Trophoblast cell (in vitro differentiated cells and primary cell): ENCODE results near the gene LMAN1L.

Source experiments
- DNase-seq, 2 donors: peaks; one replicate each; pipeline ENCODE4 v3.0.0-alpha.2; 2016
- H2AFZ ChIP-seq: 2 replicates; pipeline ENCODE4 v1.6.1; 2013; ENCODE audit warnings: low read length, moderate library complexity, mild to moderate bottlenecking; ENCODE audit not compliant: insufficient read depth, poor library complexity
- H2AK5ac ChIP-seq: 2 replicates; pipeline ENCODE4 v1.6.1; 2013; ENCODE audit warnings: mild to moderate bottlenecking, low read length
- H2BK120ac ChIP-seq: 2 replicates; pipeline ENCODE4 v1.6.1; 2013; ENCODE audit warnings: low read length, mild to moderate bottlenecking, moderate library complexity; ENCODE audit not compliant: insufficient read depth, poor library complexity
- H2BK12ac ChIP-seq: 2 replicates; pipeline ENCODE4 v1.6.1; 2013; ENCODE audit warnings: mild to moderate bottlenecking, low read length, moderate library complexity
- H2BK5ac ChIP-seq: 2 replicates; pipeline ENCODE4 v1.6.1; 2013; ENCODE audit warnings: low read length, low read depth, moderate library complexity, mild to moderate bottlenecking; ENCODE audit not compliant: poor library complexity
- H3K14ac ChIP-seq: 2 replicates; pipeline ENCODE4 v1.6.1; 2013; ENCODE audit warnings: mild to moderate bottlenecking, low read length
- H3K18ac ChIP-seq: 2 replicates; pipeline ENCODE4 v1.6.1; 2013; ENCODE audit warnings: mild to moderate bottlenecking, low read length
- H3K23ac ChIP-seq: 2 replicates; pipeline ENCODE4 v1.6.1; 2013; ENCODE audit warnings: low read length
- H3K27ac ChIP-seq: 2 replicates; pipeline ENCODE4 v1.5.1; 2013; ENCODE audit warnings: low read depth, mild to moderate bottlenecking, inconsistent platforms, low read length, moderate library complexity
- H3K27me3 ChIP-seq: 2 replicates; pipeline ENCODE4 v1.6.1; 2013; ENCODE audit warnings: inconsistent platforms, mild to moderate bottlenecking, low read length, moderate library complexity; ENCODE audit not compliant: insufficient read depth
- H3K36me3 ChIP-seq, 2 experiments: 1 replicate in 1 of 2; 2 replicates in 1 of 2; pipeline ENCODE4 v1.6.1; 2013; ENCODE audit warnings: low read length in 2 of 2, mild to moderate bottlenecking in 2 of 2, moderate library complexity in 1 of 2; ENCODE audit not compliant: insufficient read depth in 2 of 2, control insufficient read depth in 1 of 2
- H3K4ac ChIP-seq: 2 replicates; pipeline ENCODE4 v1.6.1; 2013; ENCODE audit warnings: low read depth, mild to moderate bottlenecking, low read length, moderate library complexity
- H3K4me1 ChIP-seq, 2 experiments: 1 replicate in 1 of 2; 2 replicates in 1 of 2; pipeline ENCODE4 v1.6.1; 2013; ENCODE audit warnings: low read length in 2 of 2, mild to moderate bottlenecking in 2 of 2, moderate library complexity in 1 of 2; ENCODE audit not compliant: insufficient read depth in 2 of 2, control insufficient read depth in 1 of 2
- H3K4me2 ChIP-seq: 2 replicates; pipeline ENCODE4 v1.6.1; 2013; ENCODE audit warnings: inconsistent platforms, mild to moderate bottlenecking, low read length, moderate library complexity
- H3K4me3 ChIP-seq: 2 replicates; pipeline ENCODE4 v1.5.1; 2013; ENCODE audit warnings: mild to moderate bottlenecking, low read depth, low read length, inconsistent platforms
- H3K79me1 ChIP-seq: one replicate; pipeline ENCODE4 v1.6.1; 2013; ENCODE audit warnings: low read length
- H3K79me2 ChIP-seq: 2 replicates; pipeline ENCODE4 v1.6.1; 2013; ENCODE audit warnings: low read length, mild to moderate bottlenecking; ENCODE audit not compliant: control insufficient read depth, insufficient read depth, poor library complexity
- H3K9ac ChIP-seq: 2 replicates; pipeline ENCODE4 v1.6.1; 2013; ENCODE audit warnings: mild to moderate bottlenecking, low read length
- H3K9me3 ChIP-seq: 2 replicates; pipeline ENCODE4 v1.6.1; 2013; ENCODE audit warnings: low read depth, mild to moderate bottlenecking, control low read depth, inconsistent platforms, low read length; ENCODE audit not compliant: insufficient read depth
- H4K12ac ChIP-seq: 2 replicates; pipeline ENCODE4 v1.6.1; 2013; ENCODE audit warnings: low read depth, mild to moderate bottlenecking, low read length, moderate library complexity
- H4K8ac ChIP-seq: 2 replicates; pipeline ENCODE4 v1.6.1; 2013; ENCODE audit warnings: low read depth, mild to moderate bottlenecking, low read length, moderate library complexity
- H4K91ac ChIP-seq: one replicate; pipeline ENCODE4 v1.6.1; 2013; ENCODE audit warnings: low read depth, mild to moderate bottlenecking, low read length, moderate library complexity
- WGBS: extraction: QIAGEN DNeasy Blood & Tissue Kit; methylation state at CpG from one replicate; pipeline ENCODE4 v1.1.7; 2013; ENCODE audit warnings: missing lambda C conversion rate; ENCODE audit not compliant: insufficient read length, insufficient coverage; ENCODE audit errors: extremely low coverage; 5-methylcytosine and 5-hydroxymethylcytosine counted together

Gene LMAN1L

GRCh38 chr15:74809242-74809641 lies 3.4 kb upstream of the LMAN1L start:
- Histone ChIP-seq H2AFZ (no peak overlapping the region), H2BK120ac (no peak overlapping the region), H3K14ac (no peak overlapping the region), H2BK12ac (no peak overlapping the region), H4K8ac (no peak overlapping the region), H3K27me3 (no peaks in the 10 kb centered on the region), H3K4me1 (no peaks in the 10 kb centered on the region), H3K36me3 (peaks cover 0 to 1% of the 10 kb centered on the region in 2 experiments), H3K79me1 (no peaks in the 10 kb centered on the region), H3K18ac (no peak overlapping the region), H3K4me2 (no peak overlapping the region), H3K9me3 (peaks cover 2% of the 10 kb centered on the region), H4K91ac (no peak overlapping the region), H2AK5ac (no peak overlapping the region), H3K79me2 (no peaks in the 10 kb centered on the region), H3K4me3 (no peak overlapping the region), H4K12ac (no peak overlapping the region), H3K4ac (no peak overlapping the region), H3K23ac (no peak overlapping the region), H3K9ac (no peak overlapping the region), H3K27ac (no peak overlapping the region), H2BK5ac (no peak overlapping the region)
- WGBS = no CpG with 5 or more reads among the region's 5 CpGs
- no peak for DNase-seq

- WGBS = no CpG with 5 or more reads among the region's 3 CpGs
Measured at GRCh38 chr15:74809956-74810355, 2.7 kb upstream of the LMAN1L start.

GRCh38 chr15:74815121-74815934 lies 2.7 kb downstream of the LMAN1L start:
- H3K79me1 ChIP-seq = no peaks in the 10 kb centered on the region
- H2AK5ac ChIP-seq = no peak overlapping the region
- H3K9ac ChIP-seq = no peak overlapping the region
- no peak overlapping the region for H3K4me2 ChIP-seq
- H2BK12ac ChIP-seq = no peak overlapping the region
- H4K91ac ChIP-seq = no peak overlapping the region
- no peak overlapping the region for H2AFZ ChIP-seq
- no peak overlapping the region for H4K12ac ChIP-seq
- no peak overlapping the region for H2BK5ac ChIP-seq
- peaks cover 6 to 9% of the 10 kb centered on the region in 2 experiments for H3K4me1 ChIP-seq
- no peak overlapping the region for H4K8ac ChIP-seq
- H3K79me2 ChIP-seq = no peaks in the 10 kb centered on the region
- no peak overlapping the region for H3K4me3 ChIP-seq
- H3K9me3 ChIP-seq = peaks cover 2% of the 10 kb centered on the region
- no peak overlapping the region for H3K14ac ChIP-seq
- H3K36me3 ChIP-seq = no peaks in the 10 kb centered on the region
- H3K18ac ChIP-seq = no peak overlapping the region
- H2BK120ac ChIP-seq = no peak overlapping the region
- peak; percentile 63 to 74 for DNase-seq
- H3K27ac ChIP-seq = no peak overlapping the region
- WGBS = no CpG with 5 or more reads among the region's 10 CpGs
- no peaks in the 10 kb centered on the region for H3K27me3 ChIP-seq
- H3K4ac ChIP-seq = no peak overlapping the region
- H3K23ac ChIP-seq = no peak overlapping the region

More at GRCh38 chr15:74809956-74810355, 2.7 kb upstream of the LMAN1L start:
- no peak overlapping the region for H2BK12ac ChIP-seq
- no peak overlapping the region for H4K12ac ChIP-seq
- peaks cover 0 to under 1% of the 10 kb centered on the region in 2 experiments for H3K36me3 ChIP-seq
- H3K23ac ChIP-seq = no peak overlapping the region
- H3K79me1 ChIP-seq = no peaks in the 10 kb centered on the region
- H2AFZ ChIP-seq = no peak overlapping the region
- H4K8ac ChIP-seq = no peak overlapping the region
- no peak overlapping the region for H3K4me2 ChIP-seq
- H3K27me3 ChIP-seq = no peaks in the 10 kb centered on the region
- peaks cover 2% of the 10 kb centered on the region for H3K9me3 ChIP-seq
- no peak overlapping the region for H3K14ac ChIP-seq
- no peak overlapping the region for H3K4ac ChIP-seq
- DNase-seq = peak in 1 of 2 donors; percentile 44
- H2AK5ac ChIP-seq = no peak overlapping the region
- no peak overlapping the region for H4K91ac ChIP-seq
- no peak overlapping the region for H3K27ac ChIP-seq
- no peak overlapping the region for H2BK120ac ChIP-seq
- no peaks in the 10 kb centered on the region for H3K4me1 ChIP-seq
- no peak overlapping the region for H3K9ac ChIP-seq
- no peak overlapping the region for H3K18ac ChIP-seq
- H2BK5ac ChIP-seq = no peak overlapping the region
- H3K4me3 ChIP-seq = no peak overlapping the region
- no peaks in the 10 kb centered on the region for H3K79me2 ChIP-seq

DNA sequence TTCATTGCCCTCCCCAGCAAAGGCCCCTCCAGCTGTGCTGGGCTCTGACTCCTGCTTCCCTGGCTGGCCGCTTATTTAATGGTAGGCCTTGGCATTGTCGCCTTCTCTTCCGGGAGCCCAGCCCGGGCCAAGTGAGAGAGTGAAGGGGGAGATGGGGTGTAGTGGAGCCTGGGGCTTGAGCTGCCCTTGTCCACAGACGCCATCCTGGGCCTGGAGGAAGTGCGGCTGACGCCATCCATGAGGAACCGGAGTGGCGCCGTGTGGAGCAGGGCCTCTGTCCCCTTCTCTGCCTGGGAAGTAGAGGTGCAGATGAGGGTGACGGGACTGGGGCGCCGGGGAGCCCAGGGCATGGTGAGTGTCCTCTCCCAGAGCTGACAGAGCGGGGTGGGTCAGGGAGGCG lies 3.3 kb downstream of the LMAN1L start:
- Histone ChIP-seq H3K14ac (no peak overlapping the region), H2BK12ac (no peak overlapping the region), H4K8ac (no peak overlapping the region), H3K18ac (no peak overlapping the region), H4K91ac (no peak overlapping the region), H2AFZ (no peak overlapping the region), H4K12ac (no peak overlapping the region), H3K27me3 (no peaks in the 10 kb centered on the region), H3K27ac (no peak overlapping the region), H3K36me3 (no peaks in the 10 kb centered on the region), H3K4me2 (no peak overlapping the region), H3K9ac (no peak overlapping the region), H2AK5ac (no peak overlapping the region), H3K4me1 (peaks cover 6 to 9% of the 10 kb centered on the region in 2 experiments), H3K79me2 (no peaks in the 10 kb centered on the region), H3K79me1 (no peaks in the 10 kb centered on the region), H3K9me3 (peaks cover 2% of the 10 kb centered on the region), H2BK5ac (no peak overlapping the region), H3K4ac (no peak overlapping the region), H3K23ac (no peak overlapping the region), H2BK120ac (no peak overlapping the region), H3K4me3 (no peak overlapping the region)
- no peak for DNase-seq
- no CpG with 5 or more reads among the region's 15 CpGs for WGBS
